ENCODE data around the gene NDUFS4. TPM values are rescaled to one million over a fixed set of nuclear protein-coding genes. Genes with fewer than 3 reads are reported as not detected.

Gene NDUFS4
- total and polyA plus RNA-seq, 2 of the 4 experiments (the other 2 are of a cell fraction) = 34.2 to 70.1 TPM

DNA sequence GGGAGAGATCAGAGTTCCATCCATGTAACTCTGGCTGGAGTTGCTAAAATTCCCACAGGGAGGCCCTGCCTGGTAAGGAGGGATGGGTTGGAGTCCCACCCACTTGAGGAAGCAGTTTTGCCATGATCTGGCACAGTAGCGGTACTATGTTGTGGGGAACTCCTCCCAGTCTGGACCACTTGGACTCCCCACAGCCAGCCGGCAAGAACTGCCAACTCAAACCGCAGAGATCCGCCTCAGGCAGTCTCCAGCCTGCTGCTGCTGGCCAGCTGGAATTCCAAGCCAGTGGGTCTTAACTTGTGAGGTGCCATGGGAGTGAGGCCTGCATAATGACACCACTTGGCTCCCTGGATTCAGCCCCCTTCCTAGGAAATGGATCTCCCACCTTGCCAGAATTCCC is 151.9 kb downstream of the NDUFS4 start:
- Histone ChIP-seq H3K36me3 (ENCODE audit: control insufficient read depth, insufficient read depth, low read length) (no peaks in the 10 kb centered on the region), H3K56ac (ENCODE audit: extremely low read depth, insufficient read depth, low read length) (no peak overlapping the region), H3K27me3 (ENCODE audit: control insufficient read depth, insufficient read depth, low read length) (no peaks in the 10 kb centered on the region; the same call in 1 of the 2 replicates), H3K79me1 (ENCODE audit: low read depth in 1 of 2, low read length in 2 of 2) (no peaks in the 10 kb centered on the region), H2AFZ (replicated peaks; ENCODE audit: low read length, poor library complexity) (no peak overlapping the region), H4K5ac (ENCODE audit: low read depth, low read length) (no peak overlapping the region), H4K8ac (ENCODE audit: low read depth in 2 of 2, low read length in 2 of 2) (no peak overlapping the region), H3K4me3 (ENCODE audit: insufficient read depth, low read depth, low read length) (no peak overlapping the region), H3K9me1 (ENCODE audit: insufficient read depth, low read length) (no peaks in the 10 kb centered on the region), H3K18ac (ENCODE audit: low read depth, low read length) (no peak overlapping the region), H2BK20ac (ENCODE audit: low read depth, low read length) (no peak overlapping the region), H3K4me1 (ENCODE audit: control insufficient read depth, insufficient read depth, low read length) (no peaks in the 10 kb centered on the region), H2BK120ac (ENCODE audit: low read depth, low read length) (no peak overlapping the region), H3K9ac (ENCODE audit: low read depth, low read length) (no peak overlapping the region), H3K23ac (ENCODE audit: low read depth, low read length) (no peak overlapping the region), H3K4me2 (ENCODE audit: low read depth, low read length) (no peak overlapping the region), H3K14ac (replicated peaks; ENCODE audit: low read depth, low read length) (no peak overlapping the region), H4K20me1 (ENCODE audit: insufficient read depth, low read length) (no peaks in the 10 kb centered on the region), H2AK5ac (ENCODE audit: low read depth, low read length) (no peak overlapping the region), H2AK9ac (replicated peaks; ENCODE audit: low read depth, low read length, poor library complexity) (peak overlapping the region; percentile 24), H2BK15ac (ENCODE audit: low read depth, low read length) (no peak overlapping the region), H3K27ac (ENCODE audit: insufficient read depth, low read length) (no peak overlapping the region), H4K91ac (ENCODE audit: insufficient read depth, low read depth, low read length) (no peak overlapping the region), H3K4ac (ENCODE audit: low read depth, low read length) (no peak overlapping the region), H2BK5ac (ENCODE audit: low read depth, low read length, poor library complexity, severe bottlenecking) (no peak overlapping the region), H3K9me3 (ENCODE audit: control insufficient read depth, insufficient read depth, low read length) (peaks cover 11% of the 10 kb centered on the region)
- BruUV-seq (replicated peaks) = no TSS peak
- ATAC-seq (ENCODE audit: low read depth) (no peak), DNase-seq (no peak)
- WGBS, 2 experiments (ENCODE audit: extremely low coverage in 2 of 2, insufficient read length in 1 of 2) = no CpG with 5 or more reads among the region's 4 CpGs
- dilution Hi-C loops (cut with HindIII; ENCODE audit: low sequenced_read_pairs, unreplicated experiment) = no loop called here
- CTCF ChIA-PET = no interaction called here
- intact Hi-C loops (cut with micrococcal nuclease) = no loop called here
- in situ Hi-C loops (cut with MboI; ENCODE audit: low sequenced_read_pairs) = no loop called here
- TF ChIP-seq, protein P1, sequence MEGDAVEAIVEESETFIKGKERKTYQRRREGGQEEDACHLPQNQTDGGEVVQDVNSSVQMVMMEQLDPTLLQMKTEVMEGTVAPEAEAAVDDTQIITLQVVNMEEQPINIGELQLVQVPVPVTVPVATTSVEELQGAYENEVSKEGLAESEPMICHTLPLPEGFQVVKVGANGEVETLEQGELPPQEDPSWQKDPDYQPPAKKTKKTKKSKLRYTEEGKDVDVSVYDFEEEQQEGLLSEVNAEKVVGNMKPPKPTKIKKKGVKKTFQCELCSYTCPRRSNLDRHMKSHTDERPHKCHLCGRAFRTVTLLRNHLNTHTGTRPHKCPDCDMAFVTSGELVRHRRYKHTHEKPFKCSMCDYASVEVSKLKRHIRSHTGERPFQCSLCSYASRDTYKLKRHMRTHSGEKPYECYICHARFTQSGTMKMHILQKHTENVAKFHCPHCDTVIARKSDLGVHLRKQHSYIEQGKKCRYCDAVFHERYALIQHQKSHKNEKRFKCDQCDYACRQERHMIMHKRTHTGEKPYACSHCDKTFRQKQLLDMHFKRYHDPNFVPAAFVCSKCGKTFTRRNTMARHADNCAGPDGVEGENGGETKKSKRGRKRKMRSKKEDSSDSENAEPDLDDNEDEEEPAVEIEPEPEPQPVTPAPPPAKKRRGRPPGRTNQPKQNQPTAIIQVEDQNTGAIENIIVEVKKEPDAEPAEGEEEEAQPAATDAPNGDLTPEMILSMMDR (conservative IDR thresholded peaks at IDR 0.05; ENCODE audit: low read depth, low read length) = no peak
- POLR2A ChIA-PET (ENCODE audit: unreplicated experiment) = no interaction called here
